ENCODE results near the gene SULT1C3.

DNA sequence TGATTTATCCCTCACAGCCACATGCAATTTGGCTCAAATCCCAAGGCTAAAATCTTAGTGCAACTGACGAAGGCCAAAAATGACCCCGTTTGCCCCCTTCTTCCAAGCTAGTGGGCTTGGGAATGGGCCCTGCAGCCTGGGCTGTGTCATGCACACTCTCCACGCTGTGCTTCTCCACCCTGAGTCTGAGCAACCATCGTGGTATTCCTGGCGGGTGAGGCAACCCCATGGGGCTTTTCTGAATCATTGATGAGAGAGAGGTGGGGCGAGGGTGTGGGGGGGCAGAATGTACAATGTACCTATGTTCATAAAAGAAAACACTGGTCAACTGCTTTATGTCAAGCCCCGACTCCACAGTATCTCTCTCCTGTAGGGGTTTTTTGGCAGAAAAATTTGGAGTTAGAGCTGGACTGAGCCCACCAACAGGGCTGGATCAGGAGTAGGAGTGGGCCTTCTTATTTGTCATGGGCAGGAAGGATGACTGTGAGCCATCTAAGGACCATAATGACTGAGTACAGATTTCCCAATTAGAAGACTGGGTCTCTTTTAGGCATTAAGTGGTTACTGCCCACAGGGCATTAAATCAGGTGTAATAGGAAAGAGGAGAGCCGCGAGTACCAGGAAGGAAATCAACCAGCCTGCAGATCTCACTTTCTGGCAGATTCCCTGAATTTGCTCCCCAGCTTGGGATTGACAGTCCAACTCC is 57.8 kb downstream of the SULT1C3 start:
- TF ChIP-seq CTCF (IDR thresholded peaks at IDR 0.05) (no peak), EZH2 (IDR thresholded peaks at IDR 0.05; ENCODE audit: borderline replicate concordance, insufficient read depth, low read depth, low read length, poor library complexity, severe bottlenecking) (no peak)
